BJ (cell line): ENCODE measurements around the gene ARID5B. TPM values are rescaled to one million over a fixed set of nuclear protein-coding genes. Genes with fewer than 3 reads are reported as not detected.
A peak's percentile ranks its signal among the peaks of the same experiment; 100 is the strongest.

Source experiments
- CTCF ChIA-PET: fragments of 350-600 bp; formaldehyde crosslinking; extraction: SDS; loops from one replicate; lab custom pipeline; 2021; ENCODE audit warnings: antibody characterized with exemption, inconsistent platforms; lab: Yijun Ruan, JAX
- POLR2A ChIA-PET: fragments of 300-600 bp; sonication (Branson Sonifier 250); formaldehyde crosslinking; extraction: SDS; loops from one replicate; lab custom pipeline; 2021; ENCODE audit warnings: antibody characterized with exemption; lab: Charles Lee
- DNase-seq: peaks from one replicate; pipeline ENCODE4 v3.0.0-alpha.2; 2011; ENCODE audit warnings: low read depth
- H3K27me3 ChIP-seq: 2 replicates; pipeline ENCODE4 v1.6.0; 2011; ENCODE audit warnings: low read length; ENCODE audit not compliant: control insufficient read depth, insufficient read depth
- H3K36me3 ChIP-seq: 2 replicates; pipeline ENCODE4 v1.5.1; 2011; ENCODE audit warnings: low read length; ENCODE audit not compliant: control insufficient read depth, insufficient read depth
- H3K4me3 ChIP-seq: 2 replicates; pipeline ENCODE4 v1.5.1; 2011; ENCODE audit warnings: low read depth, mild to moderate bottlenecking, control low read depth, low read length
- polyA plus RNA-seq: library from polyadenylated mRNA; depleted of rRNA; stranded (reverse); fragments of >200 nt; gene quantifications from 2 replicates; pipeline ENCODE4 v1.2.3, GENCODE V29; 2011
- TF ChIP-seq, protein P1 (sequence below): IDR thresholded peaks from 2 replicates; pipeline ENCODE4 v1.5.1; 2011; ENCODE audit warnings: low read depth, mild to moderate bottlenecking, control low read depth, inconsistent platforms, low read length, moderate library complexity; ENCODE audit not compliant: insufficient read depth

The ARID5B gene
- polyA plus RNA-seq, 1 experiment, result 73.8 TPM

GRCh38 chr10:62012318-62012717 lies 110.8 kb downstream of the ARID5B start:
- POLR2A ChIA-PET, result no interaction called here
- DNase-seq, result no peak
- Histone ChIP-seq H3K36me3 (peaks cover 5% of the 10 kb centered on the region), H3K27me3 (no peaks in the 10 kb centered on the region), H3K4me3 (no peak overlapping the region)
- TF ChIP-seq, protein P1, sequence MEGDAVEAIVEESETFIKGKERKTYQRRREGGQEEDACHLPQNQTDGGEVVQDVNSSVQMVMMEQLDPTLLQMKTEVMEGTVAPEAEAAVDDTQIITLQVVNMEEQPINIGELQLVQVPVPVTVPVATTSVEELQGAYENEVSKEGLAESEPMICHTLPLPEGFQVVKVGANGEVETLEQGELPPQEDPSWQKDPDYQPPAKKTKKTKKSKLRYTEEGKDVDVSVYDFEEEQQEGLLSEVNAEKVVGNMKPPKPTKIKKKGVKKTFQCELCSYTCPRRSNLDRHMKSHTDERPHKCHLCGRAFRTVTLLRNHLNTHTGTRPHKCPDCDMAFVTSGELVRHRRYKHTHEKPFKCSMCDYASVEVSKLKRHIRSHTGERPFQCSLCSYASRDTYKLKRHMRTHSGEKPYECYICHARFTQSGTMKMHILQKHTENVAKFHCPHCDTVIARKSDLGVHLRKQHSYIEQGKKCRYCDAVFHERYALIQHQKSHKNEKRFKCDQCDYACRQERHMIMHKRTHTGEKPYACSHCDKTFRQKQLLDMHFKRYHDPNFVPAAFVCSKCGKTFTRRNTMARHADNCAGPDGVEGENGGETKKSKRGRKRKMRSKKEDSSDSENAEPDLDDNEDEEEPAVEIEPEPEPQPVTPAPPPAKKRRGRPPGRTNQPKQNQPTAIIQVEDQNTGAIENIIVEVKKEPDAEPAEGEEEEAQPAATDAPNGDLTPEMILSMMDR, result no peak
- CTCF ChIA-PET, result interaction anchor here (0.6 kb wide), 3 partner anchors 8 to 58 kb away, joined by 3 read pairs; no protein-coding TSS in a partner anchor

DNA sequence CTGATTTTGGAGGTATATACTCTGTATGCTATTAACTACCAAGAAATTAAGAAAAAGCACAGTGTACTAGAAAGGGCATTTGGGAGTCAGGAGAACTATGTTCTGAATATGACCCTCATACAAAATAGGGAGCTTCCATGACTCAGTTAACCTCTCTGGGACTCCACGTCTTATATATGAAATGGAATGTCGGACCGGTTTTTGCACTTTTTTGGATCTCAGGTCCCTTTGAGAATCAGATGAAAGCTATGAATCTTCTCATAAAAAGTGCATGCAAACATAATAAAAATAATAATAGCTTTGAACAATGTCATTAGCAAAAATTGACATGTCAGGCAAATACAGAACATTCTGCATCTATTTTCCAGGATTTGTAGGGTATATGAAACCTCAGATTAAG lies 113.0 kb downstream of the ARID5B start:
- no peak overlapping the region for H3K4me3 ChIP-seq
- peaks cover 5% of the 10 kb centered on the region for H3K36me3 ChIP-seq
- TF ChIP-seq, protein P1, result no peak
- no peaks in the 10 kb centered on the region for H3K27me3 ChIP-seq
- DNase-seq, result no peak
- ChIA-PET CTCF (no interaction called here), POLR2A (no interaction called here)

DNA sequence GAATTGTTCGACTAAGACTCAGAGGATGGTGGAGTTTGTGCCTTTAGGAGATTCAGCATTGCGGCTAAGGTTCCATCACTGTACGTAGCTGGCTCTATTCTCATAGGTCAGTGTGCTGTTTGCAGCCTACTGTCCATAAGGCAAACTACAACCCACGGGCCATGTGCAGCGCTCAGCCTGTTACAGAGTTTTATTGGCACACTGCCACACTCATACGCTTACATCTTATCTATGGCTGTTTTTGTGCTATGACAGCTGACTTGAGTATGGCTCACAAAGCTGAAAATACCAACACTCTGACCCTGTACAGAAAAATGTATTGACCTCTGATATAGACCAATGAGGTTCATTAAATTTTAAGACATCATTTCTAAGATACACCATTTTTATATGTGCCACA lies 114.5 kb downstream of the ARID5B start:
- ChIA-PET POLR2A (no interaction called here), CTCF (interaction anchor here (0.6 kb wide), 1 partner anchor 985 kb away, joined by 5 read pairs; no protein-coding TSS in a partner anchor)

DNA sequence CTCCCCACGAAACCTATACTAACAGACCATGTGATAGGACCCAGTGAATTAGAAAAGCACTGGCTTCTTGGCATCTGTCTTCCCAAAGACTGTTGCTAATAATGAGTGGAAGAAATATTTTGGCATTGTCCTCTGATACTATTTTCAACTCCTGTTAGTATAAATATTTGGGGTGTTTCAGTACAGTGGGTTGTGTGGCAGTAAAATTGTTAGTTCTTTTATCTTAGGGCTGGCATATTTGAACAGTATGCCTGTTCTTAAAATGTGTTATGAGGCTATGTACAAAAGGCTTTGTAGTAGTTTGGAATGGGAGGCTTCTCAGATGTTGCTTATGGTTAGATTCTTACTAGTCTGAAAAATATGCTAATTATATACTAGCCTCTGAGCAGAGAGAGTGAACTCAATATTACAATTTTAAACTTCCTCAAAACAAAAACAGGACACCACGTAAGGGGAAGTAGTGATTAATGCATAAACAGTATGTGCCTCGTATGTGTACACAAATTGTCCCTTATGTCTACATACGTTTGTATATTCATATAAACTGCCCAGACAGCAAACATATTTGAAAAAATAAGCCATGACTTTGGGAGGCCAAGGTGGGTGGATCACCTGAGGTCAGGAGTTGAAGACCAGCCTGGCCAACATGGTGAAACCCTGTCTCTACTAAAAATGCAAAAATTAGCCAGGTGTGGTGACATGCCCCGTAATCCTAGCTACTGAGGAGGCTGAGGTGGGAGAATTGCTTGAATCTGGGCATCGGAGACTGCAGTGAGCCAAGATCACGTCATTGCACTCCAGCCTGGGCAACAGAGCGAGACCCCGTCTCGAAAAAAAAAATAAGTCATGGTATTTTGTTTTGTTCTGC lies 115.4 kb downstream of the ARID5B start:
- CTCF ChIA-PET, result interaction anchor here (0.6 to 1.1 kb wide), 2 partner anchors 22 to 985 kb away, joined by 3 to 5 read pairs; no protein-coding TSS in a partner anchor
- POLR2A ChIA-PET, result interaction anchor here (0.6 kb wide), 1 partner anchor 25 kb away, joined by 3 read pairs; no protein-coding TSS in a partner anchor
- Histone ChIP-seq H3K36me3 (0 out of 2 replicates have a peak, but pooled peaks cover 3% of the 10 kb centered on the region), H3K4me3 (no peak overlapping the region), H3K27me3 (no peaks in the 10 kb centered on the region)
- TF ChIP-seq, protein P1, result no peak
- DNase-seq, result no peak

More for the DNA sequence above, 114.5 kb downstream of the ARID5B start:
- Histone ChIP-seq H3K27me3 (no peaks in the 10 kb centered on the region), H3K36me3 (peaks cover 5% of the 10 kb centered on the region), H3K4me3 (no peak overlapping the region)
- no peak for DNase-seq
- TF ChIP-seq, protein P1, result no peak

DNA sequence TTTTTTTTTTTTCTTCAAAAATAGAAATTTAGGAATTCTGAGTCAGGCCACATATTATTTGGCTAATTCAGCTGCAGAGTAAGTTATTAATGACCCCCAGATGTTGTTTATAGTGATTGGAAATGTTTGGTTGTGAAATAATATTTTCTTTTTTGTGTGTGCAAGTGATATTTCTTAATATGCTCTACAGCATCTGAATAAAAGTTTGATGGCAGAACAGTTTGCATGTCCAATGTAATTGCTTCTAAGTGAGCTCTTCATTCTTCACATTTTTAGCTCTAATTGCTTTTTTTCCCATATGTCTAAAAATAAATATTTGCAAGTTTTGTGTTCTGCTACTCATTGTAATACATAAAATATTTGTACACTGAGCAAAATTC lies 116.0 kb downstream of the ARID5B start:
- POLR2A ChIA-PET, result interaction anchor here (0.6 kb wide), 1 partner anchor 25 kb away, joined by 3 read pairs; no protein-coding TSS in a partner anchor
- TF ChIP-seq, protein P1, result no peak
- no peaks in the 10 kb centered on the region for H3K27me3 ChIP-seq
- peaks cover 3% of the 10 kb centered on the region; the same call in 1 of the 2 replicates for H3K36me3 ChIP-seq
- DNase-seq, result peak; percentile 76
- H3K4me3 ChIP-seq, result no peak overlapping the region
- CTCF ChIA-PET, result interaction anchor here (1.1 kb wide), 1 partner anchor 21 kb away, joined by 3 read pairs; no protein-coding TSS in a partner anchor
